Testis (tissue), 3 donors: ENCODE data around the gene TMC3. TPM values are rescaled to one million over a fixed set of nuclear protein-coding genes. Genes with fewer than 3 reads are reported as not detected.
A peak's percentile ranks its signal among the peaks of the same experiment; 100 is the strongest.

ENCODE experiments used
- DNase-seq: peaks from one replicate; pipeline ENCODE4 v3.0.0-alpha.2; 2019
- H3K27ac ChIP-seq, 2 donors: fragments of 200-600 bp; sonication (generic); one replicate each; pipeline ENCODE4 v1.5.1; 2019
- H3K27me3 ChIP-seq: fragments of 200-600 bp; sonication (generic); one replicate; pipeline ENCODE4 v1.5.1; 2019
- H3K36me3 ChIP-seq: fragments of 200-600 bp; sonication (generic); one replicate; pipeline ENCODE4 v1.5.1; 2017; ENCODE audit warnings: low read depth; ENCODE audit errors: missing control alignments
- H3K4me1 ChIP-seq: fragments of 200-600 bp; sonication (generic); one replicate; pipeline ENCODE4 v1.5.1; 2019
- H3K4me3 ChIP-seq, 2 donors: fragments of 200-600 bp; sonication (generic); one replicate each; pipeline ENCODE4 v1.5.1; 2017 to 2019
- H3K9me3 ChIP-seq: fragments of 200-600 bp; sonication (generic); one replicate; pipeline ENCODE4 v1.5.1; 2017
- POLR2A ChIP-seq: fragments of 450-650 bp; IDR thresholded peaks from one replicate; pipeline ENCODE4 v1.6.1; 2017; ENCODE audit warnings: antibody characterized with exemption, mild to moderate bottlenecking, moderate library complexity
- WGBS, 2 donors: methylation state at CpG; one replicate each; pipeline ENCODE4 v1.1.5; 2018; 5-methylcytosine and 5-hydroxymethylcytosine counted together
- intact Hi-C: fragments of 100-400 bp; cut with DNase I; formaldehyde crosslinking; loops from one replicate; pipeline ENCODE4 v1.15.1; 2023; ENCODE audit warnings: low total_unique reads
- polyA plus RNA-seq: library from polyadenylated mRNA; stranded (reverse); fragments of 350-450 nt; fragmentation: Illumina TruSeq; extraction: RNeasy Lipid Tissue Mini Kit (QIAGEN cat#74804); gene quantifications from one replicate; pipeline ENCODE4 v1.2.3, GENCODE V29; 2014; ENCODE audit warnings: low read depth, low replicate concordance; ENCODE audit not compliant: insufficient read depth
- total RNA-seq, 2 donors: library from RNA; depleted of rRNA; stranded (reverse); fragments of >200 nt; gene quantifications; one replicate each; pipeline ENCODE4 v1.2.3, GENCODE V29; 2016
- TF ChIP-seq, protein P1 (sequence below), 3 experiments: fragments of 450-650 bp in 2 of 3; fragments of 200-600 bp in 1 of 3; sonication (generic) in 1 of 3; IDR thresholded peaks; one replicate each; pipeline ENCODE4 v1.5.1; 2016 to 2019; ENCODE audit warnings: antibody characterized with exemption in 3 of 3, mild to moderate bottlenecking in 2 of 3, moderate library complexity in 1 of 3

Gene TMC3
- total and polyA plus RNA-seq, 3 donors from 2014 or later: 0.16 to 0.31 (median 0.26) TPM

DNA sequence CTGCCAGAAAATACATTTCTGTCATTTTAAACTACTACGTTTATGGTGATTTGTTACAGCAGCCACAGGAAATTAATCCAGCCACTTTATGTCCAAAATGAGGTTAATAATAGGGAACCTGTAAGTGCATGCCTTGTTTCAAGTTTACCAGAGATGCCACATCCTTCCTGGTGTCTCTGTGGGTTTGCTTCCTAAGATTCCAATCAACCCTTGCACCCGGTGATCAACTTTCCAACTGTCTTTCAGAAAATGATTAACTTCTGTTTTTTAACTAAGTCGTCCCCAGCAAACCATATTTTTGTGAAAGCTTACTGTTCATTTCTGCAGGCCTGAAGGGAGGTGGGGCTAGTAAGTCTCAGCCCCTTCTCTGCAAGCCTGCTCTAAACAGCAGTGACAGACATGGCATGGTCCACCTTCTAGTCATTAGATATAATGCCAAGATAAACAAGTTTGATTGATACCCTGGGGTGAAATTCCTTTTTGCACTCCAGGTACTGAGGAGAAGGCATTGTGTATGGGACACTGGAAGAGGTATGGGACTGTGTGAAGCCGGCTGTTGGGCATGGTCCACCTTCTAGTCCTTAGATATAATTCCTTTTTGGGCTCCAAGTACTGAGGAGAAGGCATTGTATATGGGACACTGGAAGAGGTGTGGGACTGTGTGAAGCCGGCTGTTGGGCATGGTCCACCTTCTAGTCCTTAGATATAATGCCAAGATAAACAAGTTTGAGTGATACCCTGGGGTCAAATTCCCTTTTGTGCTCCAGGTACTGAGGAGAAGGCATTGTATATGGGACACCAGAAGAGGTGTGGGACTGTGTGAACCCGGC lies 11.1 kb upstream of the TMC3 start:
- intact Hi-C loops: no loop called here
- Histone ChIP-seq H3K4me1 (no peaks in the 10 kb centered on the region), H3K27me3 (no peaks in the 10 kb centered on the region), H3K4me3 (no peak overlapping the region), H3K9me3 (no peaks in the 10 kb centered on the region), H3K36me3 (no peaks in the 10 kb centered on the region), H3K27ac (no peak overlapping the region)
- no peak for TF ChIP-seq POLR2A
- TF ChIP-seq, protein P1, sequence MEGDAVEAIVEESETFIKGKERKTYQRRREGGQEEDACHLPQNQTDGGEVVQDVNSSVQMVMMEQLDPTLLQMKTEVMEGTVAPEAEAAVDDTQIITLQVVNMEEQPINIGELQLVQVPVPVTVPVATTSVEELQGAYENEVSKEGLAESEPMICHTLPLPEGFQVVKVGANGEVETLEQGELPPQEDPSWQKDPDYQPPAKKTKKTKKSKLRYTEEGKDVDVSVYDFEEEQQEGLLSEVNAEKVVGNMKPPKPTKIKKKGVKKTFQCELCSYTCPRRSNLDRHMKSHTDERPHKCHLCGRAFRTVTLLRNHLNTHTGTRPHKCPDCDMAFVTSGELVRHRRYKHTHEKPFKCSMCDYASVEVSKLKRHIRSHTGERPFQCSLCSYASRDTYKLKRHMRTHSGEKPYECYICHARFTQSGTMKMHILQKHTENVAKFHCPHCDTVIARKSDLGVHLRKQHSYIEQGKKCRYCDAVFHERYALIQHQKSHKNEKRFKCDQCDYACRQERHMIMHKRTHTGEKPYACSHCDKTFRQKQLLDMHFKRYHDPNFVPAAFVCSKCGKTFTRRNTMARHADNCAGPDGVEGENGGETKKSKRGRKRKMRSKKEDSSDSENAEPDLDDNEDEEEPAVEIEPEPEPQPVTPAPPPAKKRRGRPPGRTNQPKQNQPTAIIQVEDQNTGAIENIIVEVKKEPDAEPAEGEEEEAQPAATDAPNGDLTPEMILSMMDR (IDR thresholded peaks at IDR 0.05): no peak
- DNase-seq: no peak
- WGBS, 2 donors: 91% methylated on average over 6 of the region's 6 CpGs

DNA sequence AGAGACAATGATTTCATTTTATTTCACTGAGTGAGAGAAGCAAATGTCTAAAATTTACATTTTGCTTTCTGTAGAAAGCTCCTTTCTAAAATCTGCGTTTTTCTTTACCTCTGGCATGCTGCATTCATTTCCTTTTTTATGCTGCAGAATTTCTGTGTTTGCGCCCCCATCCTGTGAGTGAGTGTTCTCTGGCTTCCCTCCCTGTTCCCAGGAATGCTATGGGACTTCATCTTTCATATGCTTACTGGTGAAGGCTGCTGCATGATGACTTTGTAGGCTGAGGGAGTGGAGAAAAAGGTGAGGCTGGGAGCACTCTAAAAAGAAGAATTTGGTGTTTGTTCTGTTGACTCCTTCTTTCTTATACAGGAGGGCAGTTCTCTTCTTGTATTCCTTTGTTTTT lies 7.7 kb upstream of the TMC3 start:
- no peaks in the 10 kb centered on the region for H3K27me3 ChIP-seq
- no peak overlapping the region for H3K27ac ChIP-seq
- TF ChIP-seq, protein P1 (IDR thresholded peaks at IDR 0.05): no peak
- no peak for TF ChIP-seq POLR2A
- no peaks in the 10 kb centered on the region for H3K9me3 ChIP-seq
- intact Hi-C loops: no loop called here
- WGBS, 2 donors: 82 to 89% methylated on average over 2 of the region's 2 CpGs
- no peaks in the 10 kb centered on the region for H3K36me3 ChIP-seq
- H3K4me3 ChIP-seq: no peak overlapping the region
- H3K4me1 ChIP-seq: no peaks in the 10 kb centered on the region
- DNase-seq: no peak

GRCh38 chr15:81380668-81381067 lies 6.7 kb upstream of the TMC3 start:
- TF ChIP-seq POLR2A: no peak
- TF ChIP-seq, protein P1 (IDR thresholded peaks at IDR 0.05): no peak
- H3K4me1 ChIP-seq: no peaks in the 10 kb centered on the region
- no peak for DNase-seq
- H3K27me3 ChIP-seq: no peaks in the 10 kb centered on the region
- no peaks in the 10 kb centered on the region for H3K36me3 ChIP-seq
- WGBS, 2 donors: 89 to 100% methylated on average over 1 to 2 of the region's 2 CpGs
- no peak overlapping the region for H3K27ac ChIP-seq
- intact Hi-C loops: no loop called here
- no peaks in the 10 kb centered on the region for H3K9me3 ChIP-seq
- H3K4me3 ChIP-seq: no peak overlapping the region

DNA sequence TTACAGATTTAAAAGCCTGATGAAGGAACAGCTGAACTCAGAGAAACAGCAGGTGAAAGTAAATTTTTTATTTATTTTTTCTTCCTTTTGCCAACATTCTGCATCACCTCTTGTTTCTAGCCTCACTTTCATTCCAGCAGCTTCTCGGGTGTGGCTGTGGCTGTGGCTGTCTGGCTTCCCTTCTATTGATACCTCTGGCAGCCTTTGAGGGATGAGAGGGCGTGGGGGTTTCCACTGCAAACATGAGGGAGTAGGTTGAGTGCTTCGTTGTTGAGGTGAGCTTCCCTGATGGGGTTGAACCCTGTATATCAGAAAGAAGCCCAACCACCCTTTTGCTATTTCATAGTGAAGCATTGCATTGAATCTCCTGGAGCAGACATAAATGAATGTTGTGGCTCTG lies 6.2 kb upstream of the TMC3 start:
- TF ChIP-seq, protein P1 (IDR thresholded peaks at IDR 0.05): no peak
- TF ChIP-seq POLR2A: no peak
- 65 to 66% methylated on average over 3 of the region's 3 CpGs for WGBS, 2 donors
- Histone ChIP-seq H3K27ac (no peak overlapping the region), H3K4me3 (no peak overlapping the region), H3K4me1 (no peaks in the 10 kb centered on the region), H3K27me3 (no peaks in the 10 kb centered on the region), H3K9me3 (no peaks in the 10 kb centered on the region), H3K36me3 (no peaks in the 10 kb centered on the region)
- DNase-seq: no peak
- intact Hi-C loops: no loop called here

DNA sequence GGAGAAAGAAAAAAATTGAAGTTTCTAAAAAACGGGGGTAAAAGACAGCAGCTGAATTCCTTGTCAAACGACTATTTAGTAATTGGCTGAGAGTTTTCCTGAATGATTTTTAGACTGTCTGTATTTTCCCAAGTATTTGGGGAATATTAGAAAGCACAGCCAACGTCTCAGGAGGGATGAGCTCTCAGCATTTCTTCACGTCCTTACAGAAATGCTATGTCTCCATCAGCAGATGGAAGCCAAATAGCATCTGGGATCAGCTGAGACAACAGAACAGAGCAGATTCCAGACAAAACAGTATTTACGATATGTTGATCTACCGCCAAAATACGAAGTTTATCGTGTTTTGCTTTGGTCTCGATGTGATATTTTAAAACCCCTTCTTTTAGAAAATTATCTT lies 5.3 kb upstream of the TMC3 start:
- Histone ChIP-seq H3K27me3 (no peaks in the 10 kb centered on the region), H3K27ac (peak overlapping the region in 1 of 2 donors; percentile 28), H3K9me3 (no peaks in the 10 kb centered on the region), H3K4me1 (no peaks in the 10 kb centered on the region), H3K4me3 (no peak overlapping the region), H3K36me3 (no peaks in the 10 kb centered on the region)
- WGBS, 2 donors: 50 to 56% methylated on average over 9 of the region's 9 CpGs
- DNase-seq: no peak
- intact Hi-C loops: no loop called here
- TF ChIP-seq, protein P1 (IDR thresholded peaks at IDR 0.05): no peak
- TF ChIP-seq POLR2A: no peak
